ENCODE data around the gene PHKB.

DNA sequence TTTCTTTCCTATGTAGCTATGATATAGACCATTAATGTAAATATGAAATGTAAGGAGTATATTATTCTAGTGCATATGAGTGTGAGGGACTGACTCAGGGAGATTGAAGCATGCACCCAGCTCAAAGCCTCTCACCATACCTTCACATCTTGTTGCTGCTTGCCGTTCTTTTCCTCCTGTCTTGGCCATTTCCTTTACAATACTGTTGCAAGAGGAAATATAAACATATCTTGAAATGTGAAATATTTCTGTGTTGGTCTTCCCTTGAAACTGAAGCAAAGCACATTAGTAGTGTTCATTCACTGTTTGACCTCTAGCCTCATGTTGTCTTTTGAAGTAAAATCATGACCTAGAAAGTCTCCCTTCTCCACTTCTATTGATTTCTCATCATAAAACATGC is 46.6 kb downstream of the PHKB start:
- TF ChIP-seq ARNTL (CRISPR knock-in tag; IDR thresholded peaks at IDR 0.05; ENCODE audit: borderline replicate concordance, low read depth), result no peak
- TF ChIP-seq GLIS3 (CRISPR knock-in tag; IDR thresholded peaks at IDR 0.05), result no peak
- TF ChIP-seq, protein P1, sequence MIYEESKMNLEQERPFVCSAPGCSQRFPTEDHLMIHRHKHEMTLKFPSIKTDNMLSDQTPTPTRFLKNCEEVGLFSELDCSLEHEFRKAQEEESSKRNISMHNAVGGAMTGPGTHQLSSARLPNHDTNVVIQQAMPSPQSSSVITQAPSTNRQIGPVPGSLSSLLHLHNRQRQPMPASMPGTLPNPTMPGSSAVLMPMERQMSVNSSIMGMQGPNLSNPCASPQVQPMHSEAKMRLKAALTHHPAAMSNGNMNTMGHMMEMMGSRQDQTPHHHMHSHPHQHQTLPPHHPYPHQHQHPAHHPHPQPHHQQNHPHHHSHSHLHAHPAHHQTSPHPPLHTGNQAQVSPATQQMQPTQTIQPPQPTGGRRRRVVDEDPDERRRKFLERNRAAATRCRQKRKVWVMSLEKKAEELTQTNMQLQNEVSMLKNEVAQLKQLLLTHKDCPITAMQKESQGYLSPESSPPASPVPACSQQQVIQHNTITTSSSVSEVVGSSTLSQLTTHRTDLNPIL (CRISPR knock-in tag; IDR thresholded peaks at IDR 0.05; ENCODE audit: low read depth), result no peak
- no peak for TF ChIP-seq CSDC2 (CRISPR knock-in tag; IDR thresholded peaks at IDR 0.05)
- TF ChIP-seq ZC3H10 (CRISPR knock-in tag; IDR thresholded peaks at IDR 0.05), result no peak
- TF ChIP-seq, protein P2, sequence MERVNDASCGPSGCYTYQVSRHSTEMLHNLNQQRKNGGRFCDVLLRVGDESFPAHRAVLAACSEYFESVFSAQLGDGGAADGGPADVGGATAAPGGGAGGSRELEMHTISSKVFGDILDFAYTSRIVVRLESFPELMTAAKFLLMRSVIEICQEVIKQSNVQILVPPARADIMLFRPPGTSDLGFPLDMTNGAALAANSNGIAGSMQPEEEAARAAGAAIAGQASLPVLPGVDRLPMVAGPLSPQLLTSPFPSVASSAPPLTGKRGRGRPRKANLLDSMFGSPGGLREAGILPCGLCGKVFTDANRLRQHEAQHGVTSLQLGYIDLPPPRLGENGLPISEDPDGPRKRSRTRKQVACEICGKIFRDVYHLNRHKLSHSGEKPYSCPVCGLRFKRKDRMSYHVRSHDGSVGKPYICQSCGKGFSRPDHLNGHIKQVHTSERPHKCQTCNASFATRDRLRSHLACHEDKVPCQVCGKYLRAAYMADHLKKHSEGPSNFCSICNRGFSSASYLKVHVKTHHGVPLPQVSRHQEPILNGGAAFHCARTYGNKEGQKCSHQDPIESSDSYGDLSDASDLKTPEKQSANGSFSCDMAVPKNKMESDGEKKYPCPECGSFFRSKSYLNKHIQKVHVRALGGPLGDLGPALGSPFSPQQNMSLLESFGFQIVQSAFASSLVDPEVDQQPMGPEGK (CRISPR knock-in tag; IDR thresholded peaks at IDR 0.05; ENCODE audit: borderline replicate concordance), result no peak

Data from SK-N-SH treated with all-trans-retinoic acid at 6 μM for 48 hours (cell line).